Progenitor cell of endocrine pancreas (in vitro differentiated cells): Measurements from ENCODE around the gene UNC45A. TPM values are rescaled to one million over a fixed set of nuclear protein-coding genes. Genes with fewer than 3 reads are reported as not detected.

ENCODE experiments used
- DNase-seq: peaks from one replicate; pipeline ENCODE4 v3.0.0; 2021; ENCODE audit warnings: low spot score; ENCODE audit not compliant: unreplicated experiment
- H3K27ac Mint-ChIP-seq: 2 replicates; pipeline ENCODE4 v1.8.0; 2021; ENCODE audit warnings: mild to moderate bottlenecking, moderate library complexity, mixed read lengths
- H3K27me3 Mint-ChIP-seq: 2 replicates; pipeline ENCODE4 v1.8.0; 2021; ENCODE audit warnings: mixed read lengths
- H3K36me3 Mint-ChIP-seq: 2 replicates; pipeline ENCODE4 v1.8.0; 2022; ENCODE audit warnings: mixed read lengths; ENCODE audit not compliant: insufficient read depth
- H3K4me1 Mint-ChIP-seq: 2 replicates; pipeline ENCODE4 v1.8.0; 2021; ENCODE audit warnings: low read depth, mixed read lengths
- H3K4me3 Mint-ChIP-seq: 2 replicates; pipeline ENCODE4 v1.8.0; 2021; ENCODE audit warnings: low read depth, mild to moderate bottlenecking, moderate library complexity, mixed read lengths
- H3K9me3 Mint-ChIP-seq: 2 replicates; pipeline ENCODE4 v1.8.0; 2021; ENCODE audit warnings: low read depth, mixed read lengths
- CTCF ChIP-seq: fragments of 200-600 bp; sonication (generic); IDR thresholded peaks from one replicate; pipeline ENCODE4 v1.5.0; 2021; ENCODE audit warnings: antibody characterized with exemption, mild to moderate bottlenecking; ENCODE audit not compliant: unreplicated experiment
- total RNA-seq: library from RNA; stranded (reverse); gene quantifications from 2 replicates; pipeline ENCODE4 v1.2.1, GENCODE V29; 2021

UNC45A gene
- total RNA-seq, 1 donor from 2014 or later, result 90.6 TPM

GRCh38 chr15:90972133-90972532 is 37.0 kb downstream of the UNC45A start:
- Mint-ChIP-seq H3K27me3 (no peaks in the 10 kb centered on the region), H3K4me1 (peaks cover 10% of the 10 kb centered on the region), H3K9me3 (no peaks in the 10 kb centered on the region), H3K36me3 (peaks cover 21% of the 10 kb centered on the region), H3K27ac (no peak overlapping the region), H3K4me3 (no peak overlapping the region)
- no peak for DNase-seq
- no peak for TF ChIP-seq CTCF

- Mint-ChIP-seq H3K27ac (peak overlapping the region; percentile 27), H3K9me3 (no peaks in the 10 kb centered on the region), H3K4me1 (peaks cover 10% of the 10 kb centered on the region), H3K36me3 (peaks cover 29% of the 10 kb centered on the region), H3K4me3 (no peak overlapping the region), H3K27me3 (no peaks in the 10 kb centered on the region)
- no peak for DNase-seq
- no peak for TF ChIP-seq CTCF
These were observed 39.1 kb downstream of the UNC45A start for GRCh38 chr15:90974216-90974615.

- Mint-ChIP-seq H3K9me3 (no peaks in the 10 kb centered on the region), H3K4me3 (no peak overlapping the region), H3K4me1 (no peaks in the 10 kb centered on the region), H3K36me3 (peaks cover 36% of the 10 kb centered on the region), H3K27me3 (no peaks in the 10 kb centered on the region), H3K27ac (peak overlapping the region; percentile 56)
- no peak for DNase-seq
- no peak for TF ChIP-seq CTCF
These were observed 44.5 kb downstream of the UNC45A start for GRCh38 chr15:90979582-90979981.

- Mint-ChIP-seq H3K9me3 (no peaks in the 10 kb centered on the region), H3K27me3 (no peaks in the 10 kb centered on the region)
These were observed 46.6 kb downstream of the UNC45A start for GRCh38 chr15:90981681-90982080.

GRCh38 chr15:90982135-90982534 is 47.0 kb downstream of the UNC45A start:
- H3K4me3 Mint-ChIP-seq, result no peak overlapping the region

More at GRCh38 chr15:90981681-90982080, 46.6 kb downstream of the UNC45A start:
- no peak overlapping the region for H3K4me3 Mint-ChIP-seq
- no peaks in the 10 kb centered on the region for H3K4me1 Mint-ChIP-seq
- H3K27ac Mint-ChIP-seq, result no peak overlapping the region
- TF ChIP-seq CTCF, result no peak
- no peak for DNase-seq
- H3K36me3 Mint-ChIP-seq, result peaks cover 29% of the 10 kb centered on the region

More at GRCh38 chr15:90982135-90982534, 47.0 kb downstream of the UNC45A start:
- Mint-ChIP-seq H3K27ac (no peak overlapping the region), H3K36me3 (peaks cover 28% of the 10 kb centered on the region), H3K27me3 (no peaks in the 10 kb centered on the region), H3K9me3 (no peaks in the 10 kb centered on the region), H3K4me1 (peaks cover 2% of the 10 kb centered on the region)
- no peak for DNase-seq
- no peak for TF ChIP-seq CTCF
